ENCODE measurements around the gene PLA2G4A. TPM values are rescaled to one million over a fixed set of nuclear protein-coding genes. Genes with fewer than 3 reads are reported as not detected.
"Not testable (repeated sequence)": the region's sequence is repeated elsewhere in the genome, so short reads cannot be mapped to it uniquely, and the experiment has no call there.

Gene PLA2G4A
- total RNA-seq, 6 experiments from 2014 or later: 0.25 to 0.90 (median 0.45) TPM

- H3K9me3 Mint-ChIP-seq: no peaks in the 10 kb centered on the region
- H3K27ac Mint-ChIP-seq: no peak overlapping the region
- H3K4me3 Mint-ChIP-seq: no peak overlapping the region
- no peaks in the 10 kb centered on the region for H3K27me3 Mint-ChIP-seq (ENCODE audit: insufficient read depth)
- no peaks in the 10 kb centered on the region for H3K4me1 Mint-ChIP-seq (ENCODE audit: low read depth)
- TF ChIP-seq CTCF (IDR thresholded peaks at IDR 0.05): no peak
- no peaks in the 10 kb centered on the region for H3K36me3 Mint-ChIP-seq (ENCODE audit: low read depth)
- no peak for DNase-seq
These were observed 76.8 kb downstream of the PLA2G4A start for GRCh38 chr1:186905561-186905960.

- H3K4me3 Mint-ChIP-seq: no peak overlapping the region
- peaks cover 4% of the 10 kb centered on the region; the same call in 1 of the 2 replicates for H3K27me3 Mint-ChIP-seq (ENCODE audit: insufficient read depth)
- H3K9me3 Mint-ChIP-seq: no peaks in the 10 kb centered on the region
- H3K4me1 Mint-ChIP-seq (ENCODE audit: low read depth): no peaks in the 10 kb centered on the region
- DNase-seq: no peak
- H3K36me3 Mint-ChIP-seq (ENCODE audit: low read depth): no peaks in the 10 kb centered on the region
- no peak; the same call in 1 of the 2 replicates for TF ChIP-seq CTCF (IDR thresholded peaks at IDR 0.05)
- H3K27ac Mint-ChIP-seq: no peak overlapping the region
These were observed 86.8 kb downstream of the PLA2G4A start for GRCh38 chr1:186915555-186915954.

GRCh38 chr1:186917106-186917786 lies 88.5 kb downstream of the PLA2G4A start:
- H3K27me3 Mint-ChIP-seq (ENCODE audit: insufficient read depth): peaks cover 10% of the 10 kb centered on the region
- H3K4me3 Mint-ChIP-seq; H3K27ac Mint-ChIP-seq; H3K36me3 Mint-ChIP-seq (ENCODE audit: low read depth); H3K4me1 Mint-ChIP-seq (ENCODE audit: low read depth); H3K9me3 Mint-ChIP-seq: not testable (repeated sequence)
- TF ChIP-seq CTCF (IDR thresholded peaks at IDR 0.05): peak; percentile 65
- DNase-seq: peak; percentile 24

- H3K36me3 Mint-ChIP-seq (ENCODE audit: low read depth); H3K27ac Mint-ChIP-seq; H3K4me1 Mint-ChIP-seq (ENCODE audit: low read depth); H3K9me3 Mint-ChIP-seq; DNase-seq; H3K27me3 Mint-ChIP-seq (ENCODE audit: insufficient read depth); H3K4me3 Mint-ChIP-seq: not testable (repeated sequence)
These were observed 92.6 kb downstream of the PLA2G4A start for GRCh38 chr1:186921386-186921785.

GRCh38 chr1:186922814-186923213 lies 94.1 kb downstream of the PLA2G4A start:
- H3K9me3 Mint-ChIP-seq; H3K27me3 Mint-ChIP-seq (ENCODE audit: insufficient read depth); H3K27ac Mint-ChIP-seq; DNase-seq; H3K4me3 Mint-ChIP-seq; H3K36me3 Mint-ChIP-seq (ENCODE audit: low read depth); H3K4me1 Mint-ChIP-seq (ENCODE audit: low read depth): not testable (repeated sequence)

- H3K27me3 Mint-ChIP-seq (ENCODE audit: insufficient read depth): peaks cover 6% of the 10 kb centered on the region; the same call in 1 of the 2 replicates
- H3K4me3 Mint-ChIP-seq: no peak overlapping the region
- H3K36me3 Mint-ChIP-seq (ENCODE audit: low read depth): no peaks in the 10 kb centered on the region
- DNase-seq: no peak
- no peaks in the 10 kb centered on the region; the same call in 1 of the 2 replicates for H3K4me1 Mint-ChIP-seq (ENCODE audit: low read depth)
- TF ChIP-seq CTCF (IDR thresholded peaks at IDR 0.05): no peak
- H3K9me3 Mint-ChIP-seq: no peaks in the 10 kb centered on the region
- no peak overlapping the region for H3K27ac Mint-ChIP-seq
These were observed 94.7 kb downstream of the PLA2G4A start for GRCh38 chr1:186923486-186923885.

Data from HFFc6 (cell line).